ENCODE results near the gene UNK.
A peak's percentile ranks its signal among the peaks of the same experiment; 100 is the strongest.

UNK gene

DNA sequence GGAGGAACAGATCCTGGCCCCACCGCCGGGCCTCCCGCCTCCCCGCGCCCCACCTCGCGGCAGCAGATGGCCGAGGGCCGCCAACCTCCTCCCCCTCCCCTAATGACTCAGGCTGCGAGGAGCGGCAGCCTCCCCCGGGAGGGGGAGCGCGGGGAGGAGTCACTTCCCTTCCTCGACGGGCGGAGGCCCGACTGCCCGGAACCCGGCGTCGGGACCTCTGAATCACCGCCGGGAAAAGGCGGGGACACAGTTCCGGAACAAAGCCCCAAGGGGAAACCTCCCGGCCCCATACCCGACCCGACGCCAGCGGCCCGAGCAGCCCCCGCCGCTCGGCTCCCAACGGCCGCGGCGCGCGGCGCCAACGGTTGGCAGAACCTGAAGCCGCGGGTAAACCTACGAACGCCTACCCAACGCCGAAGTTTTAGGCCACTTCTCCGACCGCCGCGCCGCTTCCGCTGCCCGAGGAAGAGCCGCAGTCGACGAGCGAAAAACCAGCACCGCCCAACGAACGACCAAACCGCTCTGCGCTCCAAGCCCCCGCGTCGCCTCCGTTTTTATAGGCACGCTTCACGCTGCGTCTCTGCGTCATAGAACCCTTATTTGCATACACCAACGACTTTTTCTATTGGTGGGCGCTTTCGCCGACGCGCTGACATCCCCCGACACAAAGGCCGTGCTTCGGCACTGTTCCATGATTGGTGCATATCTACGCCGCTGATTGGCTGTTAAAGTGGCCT is 5.2 kb upstream of the UNK start:
- peak overlapping the region; percentile 82 for H3K4me3 ChIP-seq (ENCODE audit: low read depth, low read length)
- TF ChIP-seq, protein P1, sequence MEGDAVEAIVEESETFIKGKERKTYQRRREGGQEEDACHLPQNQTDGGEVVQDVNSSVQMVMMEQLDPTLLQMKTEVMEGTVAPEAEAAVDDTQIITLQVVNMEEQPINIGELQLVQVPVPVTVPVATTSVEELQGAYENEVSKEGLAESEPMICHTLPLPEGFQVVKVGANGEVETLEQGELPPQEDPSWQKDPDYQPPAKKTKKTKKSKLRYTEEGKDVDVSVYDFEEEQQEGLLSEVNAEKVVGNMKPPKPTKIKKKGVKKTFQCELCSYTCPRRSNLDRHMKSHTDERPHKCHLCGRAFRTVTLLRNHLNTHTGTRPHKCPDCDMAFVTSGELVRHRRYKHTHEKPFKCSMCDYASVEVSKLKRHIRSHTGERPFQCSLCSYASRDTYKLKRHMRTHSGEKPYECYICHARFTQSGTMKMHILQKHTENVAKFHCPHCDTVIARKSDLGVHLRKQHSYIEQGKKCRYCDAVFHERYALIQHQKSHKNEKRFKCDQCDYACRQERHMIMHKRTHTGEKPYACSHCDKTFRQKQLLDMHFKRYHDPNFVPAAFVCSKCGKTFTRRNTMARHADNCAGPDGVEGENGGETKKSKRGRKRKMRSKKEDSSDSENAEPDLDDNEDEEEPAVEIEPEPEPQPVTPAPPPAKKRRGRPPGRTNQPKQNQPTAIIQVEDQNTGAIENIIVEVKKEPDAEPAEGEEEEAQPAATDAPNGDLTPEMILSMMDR (IDR thresholded peaks at IDR 0.05; ENCODE audit: low read depth, low read length, missing control alignments) = no peak
- peak; percentile 100 for DNase-seq (ENCODE audit: low read depth)

DNA sequence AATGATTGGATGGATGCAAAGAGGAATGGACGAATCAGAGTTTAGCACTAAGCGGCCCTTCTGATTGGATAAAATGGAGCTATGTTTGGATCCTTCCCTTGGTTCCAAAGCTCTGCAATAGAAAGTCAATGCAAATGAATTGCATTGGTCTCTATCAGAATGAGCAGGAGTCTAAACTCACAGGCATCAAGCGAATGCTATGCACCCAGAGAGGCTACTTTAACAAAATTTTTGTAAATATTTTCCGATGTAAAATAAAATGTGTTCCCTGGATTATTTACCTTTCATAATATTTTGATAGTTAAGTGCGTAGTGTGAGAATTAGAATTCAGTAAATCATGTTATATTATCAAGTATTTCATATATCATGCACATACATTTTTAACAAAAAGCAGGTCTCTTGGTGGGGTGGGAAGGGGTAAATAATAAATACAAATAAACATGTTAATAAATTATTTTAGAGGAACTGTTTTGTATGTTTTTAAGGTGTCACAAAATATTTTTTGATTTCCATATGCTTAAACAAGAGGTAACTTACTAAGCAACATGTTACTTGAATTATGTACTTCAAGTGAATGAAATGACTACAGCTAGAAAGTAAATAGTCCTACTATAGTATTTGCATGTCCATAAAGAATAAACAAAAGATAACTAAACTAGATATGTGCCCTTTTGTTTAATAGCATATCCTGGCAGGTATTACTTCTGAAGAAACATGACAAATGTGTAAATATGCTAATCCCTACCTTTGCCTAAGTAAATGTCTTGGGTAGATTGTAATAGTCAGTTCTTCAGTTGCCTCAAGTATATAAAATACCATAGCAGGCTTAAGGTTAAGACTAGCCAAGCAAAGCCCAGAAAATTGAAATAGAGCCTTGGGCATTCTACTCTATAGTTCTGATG is 4.4 kb upstream of the UNK start:
- TF ChIP-seq, protein P1 (IDR thresholded peaks at IDR 0.05; ENCODE audit: low read depth, low read length, missing control alignments) = no peak
- no peak for DNase-seq (ENCODE audit: low read depth)
- no peak overlapping the region for H3K4me3 ChIP-seq (ENCODE audit: low read depth, low read length)

DNA sequence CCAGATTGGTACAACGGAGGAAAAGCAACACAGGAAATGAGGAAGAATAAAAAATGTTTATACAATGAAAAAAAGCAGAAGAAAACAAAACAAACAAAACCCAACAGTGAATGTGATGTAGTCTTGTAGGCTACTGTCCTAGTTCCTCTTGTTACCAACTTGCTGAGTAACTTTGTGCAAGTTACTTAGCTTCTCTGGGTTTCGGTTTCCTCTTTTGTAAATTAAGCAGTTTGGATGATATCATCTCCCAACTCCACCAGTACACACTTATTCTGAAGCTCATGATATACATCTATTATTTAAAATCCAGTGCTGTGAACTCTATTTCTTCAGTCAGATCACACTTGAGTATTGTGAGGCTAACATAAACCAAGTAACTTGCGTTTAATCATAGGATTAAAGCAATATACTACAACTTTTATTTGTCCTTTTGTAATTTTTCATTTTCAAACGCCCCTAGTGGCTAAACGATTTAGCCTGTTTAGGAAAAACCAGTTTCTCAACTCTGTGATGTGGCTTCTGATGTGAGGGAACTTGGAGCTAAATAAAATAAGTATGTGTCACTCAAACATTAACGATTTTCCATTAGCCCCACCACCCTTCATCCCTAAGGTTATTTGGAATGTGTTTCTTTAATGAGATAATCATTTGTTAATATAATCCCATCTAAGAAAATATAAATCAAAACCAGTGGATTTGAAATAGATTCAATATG is 1.4 kb upstream of the UNK start:
- DNase-seq (ENCODE audit: low read depth) = peak; percentile 83
- H3K4me3 ChIP-seq (ENCODE audit: low read depth, low read length) = no peak overlapping the region; the same call in 1 of the 2 replicates
- TF ChIP-seq, protein P1 (IDR thresholded peaks at IDR 0.05; ENCODE audit: low read depth, low read length, missing control alignments) = peak; percentile 68

DNA sequence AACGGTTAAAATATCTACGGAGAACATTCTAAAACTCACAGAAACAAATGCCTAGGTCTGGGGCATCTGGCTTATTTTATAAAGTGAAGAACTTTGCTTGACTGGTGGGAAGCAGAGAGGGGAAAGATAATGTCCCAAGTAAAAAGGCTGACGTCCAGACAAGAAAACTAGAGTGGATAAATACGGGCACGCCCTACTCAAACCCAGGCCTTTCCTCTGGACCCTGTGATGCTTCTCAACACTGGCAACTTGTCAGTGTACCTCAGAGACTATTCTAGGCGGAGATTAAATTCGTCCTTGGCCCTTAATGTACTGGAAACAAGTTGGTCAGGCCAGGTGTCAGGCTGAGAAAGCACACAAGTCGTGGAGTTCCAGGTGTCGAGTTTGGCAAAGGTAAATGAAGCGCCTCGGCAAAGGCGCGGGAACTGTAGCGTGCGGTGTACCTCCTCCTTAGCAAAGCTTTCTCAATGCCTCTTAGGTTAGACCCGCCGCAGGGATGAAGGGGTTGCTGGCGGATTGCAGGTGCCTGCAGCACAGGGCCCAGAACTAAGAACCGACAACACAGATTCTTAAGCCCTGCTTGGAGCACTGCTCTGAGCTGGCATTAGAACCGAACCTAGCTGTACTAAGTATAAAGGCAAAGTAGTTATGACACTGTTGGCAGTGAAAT is 668 bp upstream of the UNK start:
- no peak for DNase-seq (ENCODE audit: low read depth)
- TF ChIP-seq, protein P1 (IDR thresholded peaks at IDR 0.05; ENCODE audit: low read depth, low read length, missing control alignments) = no peak
- peak overlapping the region; percentile 78 for H3K4me3 ChIP-seq (ENCODE audit: low read depth, low read length)

DNA sequence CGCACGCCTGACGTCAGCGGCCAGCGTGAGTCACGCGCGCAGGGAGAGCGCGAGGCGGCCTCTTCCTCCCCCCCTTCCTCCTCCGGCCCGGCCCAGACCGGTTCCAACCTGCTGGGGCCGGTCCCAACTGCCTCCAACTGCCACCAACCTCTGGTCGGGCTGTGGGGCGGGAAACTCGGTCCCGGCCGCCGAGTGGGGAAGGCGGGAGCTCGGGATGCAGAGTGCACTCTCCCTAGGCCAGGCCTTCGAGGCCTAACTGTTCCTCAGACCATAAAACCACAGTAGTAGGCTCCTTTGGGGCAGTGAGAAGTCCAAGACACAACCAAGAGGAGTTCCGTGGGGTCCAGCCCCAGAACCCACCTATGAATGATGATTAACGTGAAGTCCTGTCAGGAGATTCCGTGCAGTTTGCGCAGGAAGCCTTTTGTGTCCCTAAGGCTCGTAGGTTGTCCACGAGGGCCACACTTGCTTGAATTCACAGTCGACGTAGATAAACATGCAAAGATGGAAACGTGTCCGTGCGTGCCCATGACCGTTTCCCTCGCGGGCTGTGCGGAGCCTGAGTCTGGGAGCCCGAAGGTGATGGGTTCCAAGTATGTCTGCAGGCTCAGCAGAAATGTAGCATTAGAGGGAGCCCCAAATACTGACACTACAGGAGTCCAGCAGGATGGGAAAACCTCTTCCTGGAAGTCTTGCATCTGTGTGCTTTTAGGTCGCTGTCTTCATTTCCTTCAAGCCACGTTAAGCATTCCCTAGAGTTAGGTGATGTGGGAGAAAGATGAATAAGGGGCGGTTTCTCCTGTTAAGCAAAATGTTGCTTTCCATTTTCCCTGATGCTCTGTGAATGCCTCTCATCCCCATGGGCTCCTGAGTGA is 647 bp downstream of the UNK start:
- H3K4me3 ChIP-seq (ENCODE audit: low read depth, low read length) = peak overlapping the region; percentile 78
- TF ChIP-seq, protein P1 (IDR thresholded peaks at IDR 0.05; ENCODE audit: low read depth, low read length, missing control alignments) = no peak
- DNase-seq (ENCODE audit: low read depth) = no peak

Data from GM12864 (cell line).